Naive thymus-derived CD4-positive, alpha-beta T cell (primary cell): Measurements from ENCODE around the gene RINL. TPM values are rescaled to one million over a fixed set of nuclear protein-coding genes. Genes with fewer than 3 reads are reported as not detected.
"Not testable (repeated sequence)": the region's sequence is repeated elsewhere in the genome, so short reads cannot be mapped to it uniquely, and the experiment has no call there.

Experiments used
- ATAC-seq: fragments of 150-1000 bp; cut with Tn5 transposase; 2 replicates; pipeline ENCODE4 v1.10.0; 2021; ENCODE audit warnings: mild to moderate bottlenecking, moderate library complexity
- CTCF ChIA-PET: fragments of 350-600 bp; sonication (Branson Sonifier 250); formaldehyde crosslinking; loops from one replicate; lab custom pipeline; 2021; ENCODE audit warnings: antibody characterized with exemption; lab: Charles Lee
- POLR2A ChIA-PET: fragments of 350-600 bp; sonication (Branson Sonifier 250); formaldehyde crosslinking; loops from one replicate; lab custom pipeline; 2021; ENCODE audit warnings: antibody characterized with exemption, inconsistent platforms; lab: Charles Lee
- DNase-seq, 9 donors: peaks; one replicate each; pipeline versions ENCODE4 v3.0.0 to v3.0.0-alpha.2; 2020 to 2022; ENCODE audit warnings: mixed read lengths in 1 of 9
- H3K27ac ChIP-seq: one replicate; pipeline ENCODE4 v1.7.0; 2013; ENCODE audit warnings: mild to moderate bottlenecking, low read depth, low read length, moderate library complexity
- H3K27me3 ChIP-seq, 2 donors: one replicate each; pipeline ENCODE4 v1.7.0; 2013; ENCODE audit warnings: low read length in 2 of 2, mild to moderate bottlenecking in 2 of 2, moderate library complexity in 2 of 2; ENCODE audit not compliant: control insufficient read depth in 2 of 2, insufficient read depth in 2 of 2
- H3K36me3 ChIP-seq, 3 experiments: 1 replicate in 2 of 3; 2 replicates in 1 of 3; pipeline ENCODE4 v1.7.0; 2013; ENCODE audit warnings: low read length in 3 of 3, mild to moderate bottlenecking in 3 of 3, moderate library complexity in 1 of 3; ENCODE audit not compliant: insufficient read depth in 3 of 3, control insufficient read depth in 2 of 3
- H3K4me1 ChIP-seq, 2 donors: one replicate each; pipeline ENCODE4 v1.7.0; 2013; ENCODE audit warnings: low read length in 2 of 2, mild to moderate bottlenecking in 2 of 2, moderate library complexity in 1 of 2; ENCODE audit not compliant: control insufficient read depth in 2 of 2, insufficient read depth in 2 of 2
- H3K4me3 ChIP-seq: 2 replicates; pipeline ENCODE4 v1.7.0; 2013; ENCODE audit warnings: mild to moderate bottlenecking, low read length
- H3K9me3 ChIP-seq, 3 experiments: 1 replicate in 2 of 3; 2 replicates in 1 of 3; pipeline ENCODE4 v1.7.0; 2013; ENCODE audit warnings: low read length in 3 of 3; ENCODE audit not compliant: control insufficient read depth in 2 of 3
- H3K27ac Mint-ChIP-seq, 9 donors: one replicate each; pipeline ENCODE4 v1.8.0; 2020 to 2022; ENCODE audit warnings: mixed read lengths in 9 of 9, mild to moderate bottlenecking in 8 of 9, moderate library complexity in 5 of 9, inconsistent platforms in 2 of 9
- H3K27me3 Mint-ChIP-seq, 5 donors: one replicate each; pipeline ENCODE4 v1.8.0; 2021 to 2022; ENCODE audit warnings: mixed read lengths in 5 of 5, mild to moderate bottlenecking in 1 of 5
- H3K36me3 Mint-ChIP-seq, 5 donors: one replicate each; pipeline ENCODE4 v1.8.0; 2020 to 2022; ENCODE audit warnings: mixed read lengths in 5 of 5, mild to moderate bottlenecking in 3 of 5, inconsistent platforms in 1 of 5
- H3K4me1 Mint-ChIP-seq, 7 donors: one replicate each; pipeline ENCODE4 v1.8.0; 2020 to 2022; ENCODE audit warnings: mixed read lengths in 7 of 7, mild to moderate bottlenecking in 3 of 7, inconsistent platforms in 1 of 7
- H3K4me3 Mint-ChIP-seq, 10 donors: one replicate each; pipeline ENCODE4 v1.8.0; 2020 to 2022; ENCODE audit warnings: mild to moderate bottlenecking in 10 of 10, mixed read lengths in 10 of 10, moderate library complexity in 6 of 10, inconsistent platforms in 2 of 10
- H3K9me3 Mint-ChIP-seq, 11 donors: one replicate each; pipeline ENCODE4 v1.8.0; 2020 to 2022; ENCODE audit warnings: mixed read lengths in 11 of 11, mild to moderate bottlenecking in 4 of 11, inconsistent platforms in 1 of 11, moderate library complexity in 1 of 11
- intact Hi-C, 2 donors: fragments of 100-400 bp; cut with micrococcal nuclease; formaldehyde crosslinking; loops; one replicate each; pipeline ENCODE4 v1.15.1; 2023
- polyA plus RNA-seq, 2 donors: library from polyadenylated mRNA; unstranded; fragments of 300-500 nt; fragmentation: Illumina TruSeq; gene quantifications; one replicate each; pipeline ENCODE4 v1.2.3, GENCODE V29; 2021
- total RNA-seq, 6 experiments: library from RNA in 5 of 6; stranded (reverse) in 5 of 6; gene quantifications; 1 replicate in 5 of 6; 2 replicates in 1 of 6; pipeline ENCODE4 v1.2.3 and lab custom pipeline; 2021 to 2026

RINL gene
- total and polyA plus RNA-seq, 7 experiments from 2014 or later = 32.8 to 75.9 (median 49.5) TPM

- no peaks in the 10 kb centered on the region for H3K9me3 ChIP-seq
- Mint-ChIP-seq H3K4me3 (no peak overlapping the region), H3K4me1 (peaks cover 0 to 15% (median 3%) of the 10 kb centered on the region in 7 donors), H3K36me3 (peaks cover 0 to 20% (median 0%) of the 10 kb centered on the region in 5 donors), H3K27ac (no peak overlapping the region), H3K27me3 (no peaks in the 10 kb centered on the region), H3K9me3 (no peaks in the 10 kb centered on the region)
- H3K4me1 ChIP-seq = peaks cover 0 to 3% of the 10 kb centered on the region in 2 donors
- H3K4me3 ChIP-seq = no peak overlapping the region
- no peak overlapping the region for H3K27ac ChIP-seq
- POLR2A ChIA-PET = interaction anchor here (0.6 kb wide), 1 partner anchor 37 kb away, joined by 3 read pairs; no protein-coding TSS in a partner anchor
- no peak for ATAC-seq
- H3K36me3 ChIP-seq = peaks cover 0 to 43% (median 0%) of the 10 kb centered on the region in 3 experiments
- no peak for DNase-seq
- CTCF ChIA-PET = interaction anchor here (1.6 kb wide), 1 partner anchor 22 kb away, joined by 5 read pairs; no protein-coding TSS in a partner anchor
- intact Hi-C loops = no loop called here
- no peaks in the 10 kb centered on the region for H3K27me3 ChIP-seq
These were observed 12.6 kb upstream of the RINL start for GRCh38 chr19:38890686-38891085.

GRCh38 chr19:38889803-38890202, 11.7 kb upstream of the RINL start:
- Mint-ChIP-seq H3K27ac (no peak overlapping the region), H3K27me3 (no peaks in the 10 kb centered on the region), H3K4me1 (peaks cover 0 to 8% (median 2%) of the 10 kb centered on the region in 7 donors), H3K4me3 (no peak overlapping the region), H3K9me3 (no peaks in the 10 kb centered on the region), H3K36me3 (peaks cover 0 to 20% (median 0%) of the 10 kb centered on the region in 5 donors)
- ChIA-PET CTCF (interaction anchor here (1.6 kb wide), 1 partner anchor 21 kb away, joined by 5 read pairs; no protein-coding TSS in a partner anchor), POLR2A (no interaction called here)
- H3K4me1 ChIP-seq = peaks cover 0 to 3% of the 10 kb centered on the region in 2 donors
- peaks cover 0 to 43% (median 0%) of the 10 kb centered on the region in 3 experiments for H3K36me3 ChIP-seq
- ATAC-seq = no peak
- no peaks in the 10 kb centered on the region for H3K27me3 ChIP-seq
- DNase-seq = no peak
- no peaks in the 10 kb centered on the region for H3K9me3 ChIP-seq
- H3K27ac ChIP-seq = no peak overlapping the region
- no peak overlapping the region for H3K4me3 ChIP-seq
- intact Hi-C loops = no loop called here

DNA sequence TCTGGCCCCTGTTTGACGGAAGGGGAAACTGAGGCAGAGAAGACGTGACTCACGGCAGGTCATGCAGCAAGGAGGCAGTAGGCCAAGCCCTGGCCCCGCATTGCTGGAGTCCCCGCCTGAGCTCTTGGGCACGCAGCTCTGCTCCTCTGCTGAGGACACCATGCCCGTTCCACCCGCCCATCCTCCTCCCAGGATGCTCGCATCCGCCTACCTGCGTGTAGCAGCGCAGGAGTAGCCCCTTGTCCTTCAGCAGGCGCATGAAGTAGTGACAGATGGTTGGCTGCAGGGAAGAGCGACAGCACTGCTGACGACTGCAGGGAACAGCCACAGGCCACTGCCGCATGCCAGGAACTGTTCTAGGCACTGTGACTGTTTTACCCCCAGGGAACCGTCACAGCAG, 10.8 kb upstream of the RINL start:
- peaks cover 0 to 40% (median 0%) of the 10 kb centered on the region in 3 experiments for H3K36me3 ChIP-seq
- intact Hi-C loops = no loop called here
- Mint-ChIP-seq H3K9me3 (no peaks in the 10 kb centered on the region), H3K36me3 (peaks cover 0 to 20% (median 0%) of the 10 kb centered on the region in 5 donors), H3K4me1 (peaks cover 0 to 5% (median 2%) of the 10 kb centered on the region in 7 donors), H3K27ac (no peak overlapping the region), H3K27me3 (no peaks in the 10 kb centered on the region), H3K4me3 (no peak overlapping the region)
- no peaks in the 10 kb centered on the region for H3K27me3 ChIP-seq
- no peak overlapping the region for H3K27ac ChIP-seq
- no peaks in the 10 kb centered on the region for H3K9me3 ChIP-seq
- ChIA-PET POLR2A (interaction anchor here (2.2 kb wide), 2 partner anchors 10 to 40 kb away, joined by 7 to 13 read pairs; partner anchors contain the start of gene RINL), CTCF (interaction anchor here (2.2 kb wide), 1 partner anchor 486 kb away, joined by 14 read pairs; the partner anchor contains the start of gene FAM98C)
- no peak overlapping the region for H3K4me3 ChIP-seq
- ATAC-seq (no peak), DNase-seq (no peak)
- peaks cover 0 to 3% of the 10 kb centered on the region in 2 donors for H3K4me1 ChIP-seq

DNA sequence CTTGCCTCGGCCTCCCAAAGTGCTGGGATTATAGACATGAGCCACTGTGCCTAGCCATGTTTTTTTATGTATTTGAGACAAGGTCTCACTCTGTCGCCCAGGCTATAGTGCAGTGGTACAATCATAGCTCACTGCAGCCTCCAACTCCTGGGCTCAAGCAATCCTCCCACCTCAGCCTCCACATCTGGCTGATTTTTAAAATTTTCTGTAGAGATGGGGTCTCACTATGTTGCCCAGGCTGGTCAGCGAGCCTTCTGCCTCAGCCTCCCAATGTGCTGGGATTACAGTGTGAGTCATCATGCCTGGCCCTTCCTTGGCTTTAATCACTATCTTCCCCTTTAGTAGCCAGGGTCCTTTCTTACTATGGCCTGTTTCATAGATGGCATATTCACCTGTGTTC, 6.6 kb upstream of the RINL start:
- H3K27me3 ChIP-seq, H3K4me3 ChIP-seq, intact Hi-C loops, H3K27ac ChIP-seq, H3K27me3 Mint-ChIP-seq, H3K9me3 Mint-ChIP-seq, H3K9me3 ChIP-seq, DNase-seq, CTCF ChIA-PET, H3K27ac Mint-ChIP-seq, H3K4me3 Mint-ChIP-seq, ATAC-seq: not testable (repeated sequence)
- POLR2A ChIA-PET = interaction anchor here (0.7 to 1.2 kb wide), 2 partner anchors 53 to 478 kb away, joined by 3 to 4 read pairs; partner anchors contain the start of gene ECH1
- H3K36me3 Mint-ChIP-seq = peaks cover 0 to 12% (median 0%) of the 10 kb centered on the region in 5 donors
- Histone ChIP-seq H3K4me1 (peaks cover 3 to 14% of the 10 kb centered on the region in 2 donors), H3K36me3 (peaks cover 0 to 20% (median 0%) of the 10 kb centered on the region in 3 experiments)
- peaks cover 0 to 15% (median 4%) of the 10 kb centered on the region in 7 donors for H3K4me1 Mint-ChIP-seq

- Mint-ChIP-seq H3K27ac (peak overlapping the region in 5 of 9 donors; percentile 32 to 61 (median 45)), H3K4me1 (peaks cover 7 to 24% (median 11%) of the 10 kb centered on the region in 7 donors), H3K27me3 (no peaks in the 10 kb centered on the region), H3K36me3 (peaks cover 0 to 5% (median 0%) of the 10 kb centered on the region in 5 donors), H3K9me3 (peaks cover 0 to 2% (median 0%) of the 10 kb centered on the region in 11 donors), H3K4me3 (no peak overlapping the region)
- ATAC-seq (no peak), DNase-seq (no peak)
- Histone ChIP-seq H3K9me3 (no peaks in the 10 kb centered on the region), H3K27ac (no peak overlapping the region), H3K27me3 (no peaks in the 10 kb centered on the region), H3K4me1 (peaks cover 16 to 28% of the 10 kb centered on the region in 2 donors), H3K4me3 (no peak overlapping the region), H3K36me3 (peaks cover 0 to 6% (median 0%) of the 10 kb centered on the region in 3 experiments)
- POLR2A ChIA-PET = interaction anchor here (1.8 kb wide), 1 partner anchor 14 kb away, joined by 5 read pairs; no protein-coding TSS in a partner anchor
- intact Hi-C loops = no loop called here
- CTCF ChIA-PET = no interaction called here
These were observed 5.2 kb upstream of the RINL start for GRCh38 chr19:38883286-38883685.

DNA sequence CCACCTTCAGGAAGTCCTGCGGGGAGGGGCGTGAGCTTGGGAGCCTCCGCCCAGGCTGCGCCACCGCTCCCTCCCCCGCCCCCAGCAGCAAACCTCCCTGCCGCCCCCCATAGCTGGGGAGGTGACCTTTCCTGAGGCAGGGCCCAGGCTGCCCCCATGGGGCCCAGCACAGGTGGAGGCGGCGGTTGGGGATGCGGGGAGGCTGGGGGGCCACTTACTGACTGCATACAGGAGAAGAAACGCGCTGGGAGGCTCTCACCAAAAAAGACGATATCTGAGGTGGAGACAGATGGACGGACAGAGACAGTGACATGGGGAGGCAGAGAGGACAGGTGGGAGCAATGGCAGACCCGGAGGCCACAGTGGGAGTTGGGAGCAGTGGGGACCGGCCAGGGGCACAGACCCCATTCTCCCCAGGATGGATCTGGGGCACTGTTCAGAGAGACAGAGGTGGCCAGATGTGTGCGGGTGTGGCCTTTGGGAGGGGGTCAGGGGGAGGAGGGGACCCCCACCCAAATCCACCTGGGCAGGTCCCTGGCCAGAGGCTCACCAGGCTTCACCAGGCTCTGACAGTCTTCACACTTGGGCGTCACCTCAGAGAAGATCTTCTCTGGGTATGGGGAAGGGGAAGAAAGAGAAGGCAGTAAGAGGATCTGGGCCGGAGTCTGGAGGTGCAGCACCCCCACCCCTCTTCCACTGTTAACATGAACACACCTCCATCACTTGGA, 3.0 kb upstream of the RINL start:
- peaks cover 15 to 38% (median 26%) of the 10 kb centered on the region in 7 donors for H3K4me1 Mint-ChIP-seq
- ATAC-seq = no peak
- H3K27ac Mint-ChIP-seq = peak overlapping the region; percentile 19 to 89 (median 79)
- POLR2A ChIA-PET = interaction anchor here (0.7 to 19.2 kb wide), 3 partner anchors 12 to 32 kb away, joined by 3 to 317 read pairs (median 5); partner anchors contain the start of genes HNRNPL and NFKBIB
- H3K9me3 Mint-ChIP-seq = peaks cover 0 to 2% (median 0%) of the 10 kb centered on the region in 11 donors
- H3K27me3 Mint-ChIP-seq = no peaks in the 10 kb centered on the region
- peaks cover 22 to 30% of the 10 kb centered on the region in 2 donors for H3K4me1 ChIP-seq
- H3K36me3 ChIP-seq = peaks cover 0 to 12% (median 0%) of the 10 kb centered on the region in 3 experiments
- CTCF ChIA-PET = interaction anchor here (0.7 kb wide), 1 partner anchor 33 kb away, joined by 3 read pairs; no protein-coding TSS in a partner anchor
- no peak for DNase-seq
- peak overlapping the region; percentile 93 for H3K27ac ChIP-seq
- no peak overlapping the region for H3K4me3 ChIP-seq
- H3K36me3 Mint-ChIP-seq = peaks cover 0 to 10% (median 0%) of the 10 kb centered on the region in 5 donors
- H3K27me3 ChIP-seq = no peaks in the 10 kb centered on the region
- intact Hi-C loops = no loop called here
- H3K9me3 ChIP-seq = no peaks in the 10 kb centered on the region
- peak overlapping the region in 2 of 10 donors; percentile 29 to 38 for H3K4me3 Mint-ChIP-seq
